Activated CD4-positive, CD25-positive, alpha-beta regulatory T cell (primary cell): Measurements from ENCODE around the gene MPHOSPH9.
A peak's percentile ranks its signal among the peaks of the same experiment; 100 is the strongest.
"Not testable (repeated sequence)": the region's sequence is repeated elsewhere in the genome, so short reads cannot be mapped to it uniquely, and the experiment has no call there.

Experiments
- DNase-seq, 4 experiments: peaks; one replicate each; lab custom pipeline; 2025; lab: John Stamatoyannopoulos, UW

Gene MPHOSPH9

DNA sequence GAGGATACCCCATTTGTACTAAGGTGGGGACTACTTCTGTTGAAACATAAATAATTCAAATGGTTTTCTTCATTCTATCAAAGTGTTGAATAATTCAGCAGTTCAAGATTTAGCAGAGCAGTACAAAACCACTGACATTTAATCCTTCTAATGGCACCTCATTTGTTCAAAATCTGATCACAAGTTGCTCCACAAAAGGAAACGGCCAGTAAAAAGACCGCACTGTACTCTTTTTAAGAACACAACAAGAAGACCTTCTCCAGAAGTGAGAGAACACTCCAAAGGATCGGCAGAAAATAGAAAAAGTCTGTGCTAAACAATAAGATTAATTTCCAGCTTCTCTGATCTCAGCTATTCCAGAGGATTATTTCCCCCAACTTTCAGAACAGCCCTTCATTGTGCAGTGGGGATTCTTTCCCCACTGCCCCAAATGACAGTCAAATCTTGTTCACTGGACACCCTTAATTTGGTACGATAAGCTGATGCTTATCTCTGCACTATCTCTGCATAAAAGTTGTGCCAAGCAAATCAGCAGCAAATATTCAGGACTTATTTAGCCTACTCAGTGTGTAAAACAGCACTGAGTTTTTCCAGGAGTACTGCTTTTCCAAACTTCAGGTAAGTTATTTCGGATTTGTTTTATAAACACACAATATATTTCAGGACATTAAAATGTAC is 5.2 kb downstream of the MPHOSPH9 start:
- no peak for DNase-seq

DNA sequence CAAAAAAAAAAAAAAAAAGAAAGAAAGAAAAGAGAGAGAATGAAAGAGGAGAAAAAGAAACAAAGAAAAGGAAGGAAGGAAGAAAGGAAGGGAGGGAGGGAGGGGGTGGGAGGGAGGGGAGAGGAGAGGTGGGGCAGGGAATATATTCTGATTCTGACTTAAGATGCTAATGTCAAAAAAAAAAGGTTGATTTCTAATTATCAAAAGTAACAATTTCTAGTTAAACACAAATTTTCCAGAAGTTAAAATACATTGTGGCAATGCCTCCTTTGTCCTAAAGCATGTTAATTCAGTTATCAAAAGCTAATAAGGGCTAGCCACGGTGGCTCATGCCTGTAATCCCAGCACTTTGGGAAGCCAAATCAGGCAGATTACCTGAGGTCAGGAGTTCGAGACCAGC is 7.5 kb downstream of the MPHOSPH9 start:
- no peak for DNase-seq

- no peak for DNase-seq
Measured at GRCh38 chr12:123223241-123223668, 9.7 kb downstream of the MPHOSPH9 start.

- not testable (repeated sequence) for DNase-seq
Measured at GRCh38 chr12:123207815-123208214, 25.1 kb downstream of the MPHOSPH9 start.

- DNase-seq = not testable (repeated sequence)
Measured at GRCh38 chr12:123206794-123207193, 26.1 kb downstream of the MPHOSPH9 start.

- DNase-seq = no peak
Measured at GRCh38 chr12:123200414-123200813, 32.5 kb downstream of the MPHOSPH9 start.

DNA sequence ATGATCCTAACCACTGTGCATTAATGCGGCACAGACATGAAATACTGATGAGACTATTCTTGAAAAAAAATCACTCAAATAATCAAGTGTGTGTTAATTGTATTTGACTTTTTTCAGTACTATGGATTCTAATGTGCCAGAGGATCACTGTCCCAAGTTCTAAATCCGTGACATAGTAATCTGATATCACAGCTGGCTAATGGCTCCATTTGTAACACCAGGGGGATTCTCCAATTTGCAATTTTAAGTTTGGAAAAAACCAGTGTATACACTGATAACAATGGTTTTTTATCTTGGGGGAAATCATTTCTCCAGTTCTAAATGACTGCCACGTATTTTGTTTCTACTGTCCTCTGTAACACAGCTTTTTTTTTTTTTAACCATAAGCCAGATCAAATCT is 33.0 kb downstream of the MPHOSPH9 start:
- no peak for DNase-seq

DNA sequence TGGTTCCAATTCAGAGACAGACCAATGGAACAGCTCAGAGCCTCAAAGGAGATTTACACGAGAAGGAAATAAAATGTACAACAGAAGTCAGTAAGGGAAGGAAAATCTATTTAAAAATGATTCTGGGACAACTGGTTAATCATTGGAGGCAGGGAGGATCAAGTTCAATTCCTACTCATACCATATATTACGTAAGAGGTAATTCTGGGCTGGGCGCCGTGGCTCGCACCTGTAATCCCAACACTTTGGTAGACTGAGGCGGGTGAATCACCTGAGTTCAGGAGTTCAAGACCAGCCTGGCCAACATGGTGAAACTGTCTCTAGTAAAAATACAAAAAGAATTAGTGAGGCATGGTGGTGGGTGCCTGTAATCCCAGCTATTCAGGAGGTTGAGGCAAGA is 45.3 kb downstream of the MPHOSPH9 start:
- no peak for DNase-seq

DNA sequence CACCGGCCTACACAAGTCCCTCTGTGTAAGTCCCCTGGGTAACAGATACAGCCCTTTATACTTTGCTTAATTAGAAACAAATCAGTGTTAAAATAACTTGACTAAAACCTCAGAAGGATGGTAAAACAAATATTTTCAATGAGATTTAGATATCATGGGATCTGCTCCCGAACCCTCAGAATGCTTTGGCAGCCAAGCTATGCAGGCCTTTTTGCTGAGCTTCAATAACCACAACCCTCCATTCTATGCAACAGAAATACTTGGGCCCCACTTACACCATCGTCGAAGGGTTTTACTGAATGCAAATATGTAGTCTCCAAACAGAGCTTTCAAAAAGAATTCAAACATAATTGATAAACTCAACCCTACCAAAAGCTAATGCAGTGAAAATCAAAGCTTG is 52.8 kb downstream of the MPHOSPH9 start:
- no peak for DNase-seq

GRCh38 chr12:123171967-123172366 is 61.0 kb downstream of the MPHOSPH9 start:
- DNase-seq = no peak

- no peak for DNase-seq
Measured at GRCh38 chr12:123167329-123167728, 65.6 kb downstream of the MPHOSPH9 start.

GRCh38 chr12:123165537-123165936 is 67.4 kb downstream of the MPHOSPH9 start:
- no peak for DNase-seq

GRCh38 chr12:123164710-123165261 is 68.2 kb downstream of the MPHOSPH9 start:
- DNase-seq = no peak

- no peak for DNase-seq
Measured at GRCh38 chr12:123164222-123164621, 68.7 kb downstream of the MPHOSPH9 start.

DNA sequence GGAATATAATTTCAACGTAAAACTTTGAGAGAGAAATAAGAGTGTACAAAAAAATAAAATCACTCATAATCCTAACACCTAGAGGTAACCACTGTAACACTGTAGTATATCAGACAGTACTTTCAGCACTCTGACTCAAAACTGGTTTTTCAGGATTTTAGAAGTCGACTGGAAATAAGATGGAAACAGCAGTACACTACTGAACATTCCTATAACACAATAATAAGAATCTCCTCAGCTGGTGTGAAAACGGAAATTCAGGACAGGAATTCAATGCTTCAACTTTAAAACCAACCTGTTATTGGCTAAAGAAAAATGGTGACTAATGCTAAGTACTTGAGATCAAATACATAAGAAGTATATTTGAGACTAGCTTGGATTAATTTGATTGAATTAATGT is 69.7 kb downstream of the MPHOSPH9 start:
- DNase-seq = no peak

GRCh38 chr12:123160801-123161487 is 72.0 kb downstream of the MPHOSPH9 start:
- no peak for DNase-seq

- no peak for DNase-seq
Measured at GRCh38 chr12:123153906-123154305, 79.0 kb downstream of the MPHOSPH9 start.

DNA sequence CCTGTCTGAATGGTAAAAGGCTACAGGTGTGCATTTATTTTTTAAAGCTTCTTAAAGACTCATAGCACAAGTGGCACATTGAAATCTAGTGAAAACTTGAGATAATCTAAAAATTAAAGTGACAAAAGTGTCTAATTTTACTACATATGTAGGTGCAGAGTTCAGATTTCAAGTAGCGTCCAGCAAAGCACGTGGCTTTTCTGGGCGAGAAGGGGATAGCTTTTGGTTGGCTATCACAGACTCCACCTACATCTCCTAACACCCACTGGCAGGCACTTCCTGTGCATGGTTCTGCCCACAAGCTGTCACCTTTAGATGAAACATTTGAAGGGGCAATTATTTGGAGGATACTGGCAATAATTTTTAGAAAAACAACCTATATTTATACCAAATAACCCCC is 80.1 kb downstream of the MPHOSPH9 start:
- DNase-seq = no peak

- no peak for DNase-seq
Measured at GRCh38 chr12:123151457-123152454, 81.2 kb downstream of the MPHOSPH9 start.

GRCh38 chr12:123150744-123151456 is 82.0 kb downstream of the MPHOSPH9 start, which contains the start of gene PITPNM2:
Gene PITPNM2, minus strand, starts transcription at chr12:123151090. Its CDS starts 116,500 bp downstream, at chr12:123034590.
- peak; percentile 25 to 53 (median 43) for DNase-seq

GRCh38 chr12:123150275-123150743 is 82.6 kb downstream of the MPHOSPH9 start:
- DNase-seq = peak in 1 of 4 experiments; percentile 18
